Neural cell (in vitro differentiated cells): ENCODE results near the gene MYO7A. TPM values are rescaled to one million over a fixed set of nuclear protein-coding genes. Genes with fewer than 3 reads are reported as not detected.

Experiments
- H2AFZ ChIP-seq: fragments of 200-600, 300-800 bp; sonication (generic), shearing (Covaris generic); 2 replicates; pipeline ENCODE4 v1.6.0; 2014; ENCODE audit warnings: low read depth, mild to moderate bottlenecking, antibody characterized with exemption, low read length, moderate library complexity
- H3F3A ChIP-seq: fragments of 200-600 bp; shearing (Covaris generic); 2 replicates; pipeline ENCODE4 v1.6.1; 2016; ENCODE audit warnings: mild to moderate bottlenecking, moderate library complexity, mixed read lengths, antibody characterized with exemption, low read length; ENCODE audit not compliant: insufficient read depth, poor library complexity, severe bottlenecking
- H3K27ac ChIP-seq: fragments of 200-600, 300-800 bp; sonication (generic), shearing (Covaris generic); 2 replicates; pipeline ENCODE4 v1.5.1; 2014; ENCODE audit warnings: mild to moderate bottlenecking, low read length, moderate library complexity
- H3K27me3 ChIP-seq: fragments of 300-800, 200-600 bp; sonication (generic), shearing (Covaris generic); 2 replicates; pipeline ENCODE4 v1.6.0; 2014; ENCODE audit warnings: mild to moderate bottlenecking, low read depth, low read length, moderate library complexity; ENCODE audit not compliant: insufficient read depth
- H3K36me3 ChIP-seq: fragments of 300-800, 200-600 bp; sonication (generic), shearing (Covaris generic); 2 replicates; pipeline ENCODE4 v1.5.1; 2014; ENCODE audit warnings: mild to moderate bottlenecking, antibody characterized with exemption, low read length, moderate library complexity; ENCODE audit not compliant: insufficient read depth
- H3K4me2 ChIP-seq: fragments of 300-800, 200-600 bp; sonication (generic), shearing (Covaris generic); 2 replicates; pipeline ENCODE4 v1.6.0; 2014; ENCODE audit warnings: mild to moderate bottlenecking, low read length
- H3K4me3 ChIP-seq: fragments of 300-800, 200-600 bp; sonication (generic), shearing (Covaris generic); 2 replicates; pipeline ENCODE4 v1.5.1; 2014; ENCODE audit warnings: mild to moderate bottlenecking, low read length, moderate library complexity
- H3K79me2 ChIP-seq: fragments of 200-600 bp; shearing (Covaris generic); replicated peaks from 2 replicates; pipeline ENCODE4 v1.6.0; 2014; ENCODE audit warnings: mild to moderate bottlenecking, low read length, moderate library complexity; ENCODE audit not compliant: insufficient read depth
- H3K9ac ChIP-seq: fragments of 300-800, 200-600 bp; sonication (generic), shearing (Covaris generic); 2 replicates; pipeline ENCODE4 v1.6.1; 2016; ENCODE audit warnings: mild to moderate bottlenecking, low read length, mixed read lengths
- H3K9me2 ChIP-seq: fragments of 200-600 bp; shearing (Covaris generic); 2 replicates; pipeline ENCODE4 v1.6.1; 2016; ENCODE audit warnings: mild to moderate bottlenecking, low read length, mixed read lengths; ENCODE audit not compliant: insufficient read depth
- H3K9me3 ChIP-seq: fragments of 200-600, 300-800 bp; sonication (generic), shearing (Covaris generic); 2 replicates; pipeline ENCODE4 v1.6.1; 2016; ENCODE audit warnings: mild to moderate bottlenecking, mixed run types, low read length, moderate library complexity, mixed read lengths
- H4K20me1 ChIP-seq: fragments of 200-600 bp; shearing (Covaris generic); 2 replicates; pipeline ENCODE4 v1.6.1; 2016; ENCODE audit warnings: mild to moderate bottlenecking, mixed run types; ENCODE audit not compliant: insufficient read depth
- EP300 ChIP-seq: fragments of 450-650 bp; conservative IDR thresholded peaks from 2 replicates; pipeline ENCODE4 v1.6.1; 2014; ENCODE audit warnings: antibody characterized with exemption, mild to moderate bottlenecking, moderate library complexity; ENCODE audit not compliant: poor library complexity, severe bottlenecking
- EZH2 ChIP-seq: fragments of 200-600, 300-800 bp; shearing (Covaris generic), sonication (generic); IDR thresholded peaks from 2 replicates; pipeline ENCODE4 v1.6.1; 2014; ENCODE audit warnings: antibody characterized with exemption, low read length, borderline replicate concordance, mild to moderate bottlenecking; ENCODE audit not compliant: insufficient read depth, poor library complexity, severe bottlenecking
- MXI1 ChIP-seq: fragments of 450-650 bp; conservative IDR thresholded peaks from 2 replicates; pipeline ENCODE4 v1.6.1; 2014; ENCODE audit warnings: antibody characterized with exemption, mild to moderate bottlenecking; ENCODE audit not compliant: poor library complexity, severe bottlenecking
- POLR2AphosphoS5 ChIP-seq: IDR thresholded peaks from 2 replicates; pipeline ENCODE4 v1.6.1; 2012
- RAD21 ChIP-seq: fragments of 450-650 bp; conservative IDR thresholded peaks from 2 replicates; pipeline ENCODE4 v1.6.1; 2014; ENCODE audit warnings: antibody characterized with exemption, mild to moderate bottlenecking, moderate library complexity
- REST ChIP-seq: IDR thresholded peaks from 2 replicates; pipeline ENCODE4 v1.6.1; 2012; ENCODE audit warnings: borderline replicate concordance
- SMC3 ChIP-seq: fragments of 450-650 bp; conservative IDR thresholded peaks from 2 replicates; pipeline ENCODE4 v1.6.1; 2014; ENCODE audit warnings: antibody characterized with exemption, mild to moderate bottlenecking, moderate library complexity; ENCODE audit not compliant: poor library complexity
- TAF1 ChIP-seq: IDR thresholded peaks from 2 replicates; pipeline ENCODE4 v1.6.1; 2012; ENCODE audit warnings: low read depth
- polyA plus RNA-seq: library from polyadenylated mRNA; depleted of rRNA; stranded (reverse); fragments of >200 nt; gene quantifications from 2 replicates; pipeline ENCODE4 v1.2.3, GENCODE V29; 2014
- TF ChIP-seq, protein P1 (sequence below): fragments of 450-650 bp; IDR thresholded peaks from 2 replicates; pipeline ENCODE4 v1.5.1; 2014; ENCODE audit warnings: antibody characterized with exemption, mild to moderate bottlenecking, moderate library complexity; ENCODE audit not compliant: poor library complexity, severe bottlenecking

The MYO7A gene
- polyA plus RNA-seq, 1 donor from 2014 or later: 0.61 TPM

GRCh38 chr11:77154381-77155081 lies 26.5 kb downstream of the MYO7A start:
- Histone ChIP-seq H3K27ac (no peak overlapping the region), H3K4me2 (no peak overlapping the region), H3K9me3 (no peaks in the 10 kb centered on the region), H3K36me3 (no peaks in the 10 kb centered on the region), H2AFZ (no peak overlapping the region), H3K27me3 (no peaks in the 10 kb centered on the region), H3K9me2 (no peaks in the 10 kb centered on the region), H4K20me1 (no peaks in the 10 kb centered on the region), H3K4me3 (no peak overlapping the region), H3K79me2 (no peaks in the 10 kb centered on the region), H3F3A (no peaks in the 10 kb centered on the region), H3K9ac (no peak overlapping the region)
- TF ChIP-seq POLR2AphosphoS5 (no peak), MXI1 (no peak), SMC3 (no peak), RAD21 (no peak), REST (no peak), TAF1 (no peak), EP300 (no peak), EZH2 (no peak)
- TF ChIP-seq, protein P1, sequence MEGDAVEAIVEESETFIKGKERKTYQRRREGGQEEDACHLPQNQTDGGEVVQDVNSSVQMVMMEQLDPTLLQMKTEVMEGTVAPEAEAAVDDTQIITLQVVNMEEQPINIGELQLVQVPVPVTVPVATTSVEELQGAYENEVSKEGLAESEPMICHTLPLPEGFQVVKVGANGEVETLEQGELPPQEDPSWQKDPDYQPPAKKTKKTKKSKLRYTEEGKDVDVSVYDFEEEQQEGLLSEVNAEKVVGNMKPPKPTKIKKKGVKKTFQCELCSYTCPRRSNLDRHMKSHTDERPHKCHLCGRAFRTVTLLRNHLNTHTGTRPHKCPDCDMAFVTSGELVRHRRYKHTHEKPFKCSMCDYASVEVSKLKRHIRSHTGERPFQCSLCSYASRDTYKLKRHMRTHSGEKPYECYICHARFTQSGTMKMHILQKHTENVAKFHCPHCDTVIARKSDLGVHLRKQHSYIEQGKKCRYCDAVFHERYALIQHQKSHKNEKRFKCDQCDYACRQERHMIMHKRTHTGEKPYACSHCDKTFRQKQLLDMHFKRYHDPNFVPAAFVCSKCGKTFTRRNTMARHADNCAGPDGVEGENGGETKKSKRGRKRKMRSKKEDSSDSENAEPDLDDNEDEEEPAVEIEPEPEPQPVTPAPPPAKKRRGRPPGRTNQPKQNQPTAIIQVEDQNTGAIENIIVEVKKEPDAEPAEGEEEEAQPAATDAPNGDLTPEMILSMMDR: no peak

DNA sequence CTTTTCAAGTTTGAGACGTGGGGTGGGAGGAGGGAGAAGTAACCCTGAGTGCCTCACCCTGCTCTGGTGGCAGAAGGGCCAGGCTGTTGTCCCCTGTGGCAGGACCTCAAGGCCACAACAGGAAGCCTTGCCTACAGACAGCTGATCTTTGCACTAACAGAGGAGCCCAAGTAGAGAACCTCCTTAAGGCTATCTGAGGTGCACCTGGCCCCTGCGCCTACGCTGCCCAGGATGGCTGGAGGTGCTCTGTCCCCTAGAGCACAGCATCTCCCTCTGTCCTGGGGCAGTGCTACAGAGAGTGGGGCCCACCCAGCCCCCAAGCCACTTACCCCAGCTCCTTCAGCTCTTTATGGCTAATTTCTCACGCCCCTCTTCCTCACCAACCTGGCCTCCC lies 27.0 kb downstream of the MYO7A start:
- no peak overlapping the region for H3K4me3 ChIP-seq
- no peak overlapping the region for H3K27ac ChIP-seq
- H3K9ac ChIP-seq: no peak overlapping the region
- H3F3A ChIP-seq: no peaks in the 10 kb centered on the region
- H3K9me3 ChIP-seq: no peaks in the 10 kb centered on the region
- no peaks in the 10 kb centered on the region for H3K9me2 ChIP-seq
- no peak overlapping the region for H2AFZ ChIP-seq
- H3K79me2 ChIP-seq: no peaks in the 10 kb centered on the region
- H3K36me3 ChIP-seq: no peaks in the 10 kb centered on the region
- H3K27me3 ChIP-seq: no peaks in the 10 kb centered on the region
- H4K20me1 ChIP-seq: no peaks in the 10 kb centered on the region
- H3K4me2 ChIP-seq: no peak overlapping the region
- TF ChIP-seq REST: no peak
- TF ChIP-seq EP300: no peak
- TF ChIP-seq MXI1: no peak
- no peak for TF ChIP-seq TAF1
